PC-3 (cell line): ENCODE data around the gene MMP14.

Experiments used
- CTCF ChIP-seq: fragments of 300-600 bp; sonication (generic); conservative IDR thresholded peaks from 2 replicates; pipeline ENCODE4 v1.5.1; 2017; ENCODE audit warnings: antibody characterized with exemption, low read depth, mild to moderate bottlenecking, low read length
- EZH2 ChIP-seq: fragments of 300-600 bp; sonication (generic); IDR thresholded peaks from one replicate; pipeline ENCODE4 v1.6.1; 2017; ENCODE audit warnings: antibody characterized with exemption, mild to moderate bottlenecking, low read length; ENCODE audit not compliant: unreplicated experiment
- EZH2phosphoT487 ChIP-seq: fragments of 300-600 bp; sonication (generic); IDR thresholded peaks from 2 replicates; pipeline ENCODE4 v1.6.1; 2018; ENCODE audit warnings: mild to moderate bottlenecking, antibody characterized with exemption, low read length, borderline replicate concordance

- TF ChIP-seq CTCF = no peak
- no peak for TF ChIP-seq EZH2
- no peak for TF ChIP-seq EZH2phosphoT487
Observed at GRCh38 chr14:22895402-22895801, 59.0 kb downstream of the MMP14 start.
